Cerebellar nuclear complex (tissue), 1 donor: ENCODE measurements around the gene PES1.
"Not testable (repeated sequence)": the region's sequence is repeated elsewhere in the genome, so short reads cannot be mapped to it uniquely, and the experiment has no call there.

Experiments
- DNase-seq, 2 experiments: peaks; one replicate each; lab custom pipeline; 2025; lab: John Stamatoyannopoulos, UW

Gene PES1

GRCh38 chr22:30574095-30574981 lies 17.4 kb downstream of the PES1 start, which contains the start of gene GAL3ST1:
Gene GAL3ST1 (minus strand): TSS chr22:30574665. CDS start chr22:30557392, 17,273 bp downstream.
- DNase-seq, result no peak

- no peak for DNase-seq
Measured at GRCh38 chr22:30573594-30574094, 18.1 kb downstream of the PES1 start.

GRCh38 chr22:30572840-30573593 lies 18.7 kb downstream of the PES1 start:
- DNase-seq, result no peak

GRCh38 chr22:30572210-30572609 lies 19.5 kb downstream of the PES1 start:
- no peak for DNase-seq

- no peak for DNase-seq
Measured at GRCh38 chr22:30569674-30570202, 22.0 kb downstream of the PES1 start.

GRCh38 chr22:30568137-30568805 lies 23.4 kb downstream of the PES1 start:
- DNase-seq, result no peak

GRCh38 chr22:30567277-30567676 lies 24.4 kb downstream of the PES1 start:
- not testable (repeated sequence) for DNase-seq

- no peak for DNase-seq
Measured at GRCh38 chr22:30566125-30566524, 25.6 kb downstream of the PES1 start.

- DNase-seq, result no peak
Measured at GRCh38 chr22:30565341-30565740, 26.4 kb downstream of the PES1 start.

GRCh38 chr22:30564761-30565119 lies 27.0 kb downstream of the PES1 start:
- no peak for DNase-seq

- DNase-seq, result no peak
Measured at GRCh38 chr22:30564045-30564760, 27.5 kb downstream of the PES1 start.

GRCh38 chr22:30562366-30562765 lies 29.3 kb downstream of the PES1 start:
- no peak for DNase-seq

- DNase-seq, result no peak
Measured at GRCh38 chr22:30561402-30562189, 30.1 kb downstream of the PES1 start.

- DNase-seq, result not testable (repeated sequence)
Measured at GRCh38 chr22:30560643-30561202, 31.0 kb downstream of the PES1 start.

- no peak for DNase-seq
Measured at GRCh38 chr22:30559889-30560288, 31.8 kb downstream of the PES1 start.

- DNase-seq, result no peak
Measured at GRCh38 chr22:30557243-30557642, 34.5 kb downstream of the PES1 start.

GRCh38 chr22:30556388-30556787 lies 35.3 kb downstream of the PES1 start:
- no peak for DNase-seq

- DNase-seq, result no peak
Measured at GRCh38 chr22:30555282-30556210, 36.2 kb downstream of the PES1 start.

GRCh38 chr22:30553971-30554370 lies 37.7 kb downstream of the PES1 start:
- DNase-seq, result no peak
